RWPE1 (cell line): ENCODE data around the gene ARHGEF19.
A peak's percentile ranks its signal among the peaks of the same experiment; 100 is the strongest.
"Not testable (repeated sequence)": the region's sequence is repeated elsewhere in the genome, so short reads cannot be mapped to it uniquely, and the experiment has no call there.

Source experiments
- CTCF ChIA-PET: fragments of 350-600 bp; sonication (Branson Sonifier 250); formaldehyde crosslinking; extraction: SDS; loops from one replicate; lab custom pipeline; 2021; lab: Yijun Ruan, JAX
- POLR2A ChIA-PET: fragments of 400-600 bp; formaldehyde crosslinking; extraction: SDS; loops from one replicate; lab custom pipeline; 2020; ENCODE audit warnings: antibody characterized with exemption; ENCODE audit not compliant: low non-redundant PET; lab: Yijun Ruan, JAX
- DNase-seq: peaks from one replicate; pipeline ENCODE4 v3.0.0; 2012; ENCODE audit warnings: low spot score
- H3K27ac ChIP-seq: fragments of 450-650 bp; 2 replicates; pipeline ENCODE4 v1.5.1; 2017
- TF ChIP-seq, protein P1 (sequence below): fragments of 450-650 bp; conservative IDR thresholded peaks from 2 replicates; pipeline ENCODE4 v1.5.1; 2017; ENCODE audit warnings: low read depth, mild to moderate bottlenecking

ARHGEF19 gene

DNA sequence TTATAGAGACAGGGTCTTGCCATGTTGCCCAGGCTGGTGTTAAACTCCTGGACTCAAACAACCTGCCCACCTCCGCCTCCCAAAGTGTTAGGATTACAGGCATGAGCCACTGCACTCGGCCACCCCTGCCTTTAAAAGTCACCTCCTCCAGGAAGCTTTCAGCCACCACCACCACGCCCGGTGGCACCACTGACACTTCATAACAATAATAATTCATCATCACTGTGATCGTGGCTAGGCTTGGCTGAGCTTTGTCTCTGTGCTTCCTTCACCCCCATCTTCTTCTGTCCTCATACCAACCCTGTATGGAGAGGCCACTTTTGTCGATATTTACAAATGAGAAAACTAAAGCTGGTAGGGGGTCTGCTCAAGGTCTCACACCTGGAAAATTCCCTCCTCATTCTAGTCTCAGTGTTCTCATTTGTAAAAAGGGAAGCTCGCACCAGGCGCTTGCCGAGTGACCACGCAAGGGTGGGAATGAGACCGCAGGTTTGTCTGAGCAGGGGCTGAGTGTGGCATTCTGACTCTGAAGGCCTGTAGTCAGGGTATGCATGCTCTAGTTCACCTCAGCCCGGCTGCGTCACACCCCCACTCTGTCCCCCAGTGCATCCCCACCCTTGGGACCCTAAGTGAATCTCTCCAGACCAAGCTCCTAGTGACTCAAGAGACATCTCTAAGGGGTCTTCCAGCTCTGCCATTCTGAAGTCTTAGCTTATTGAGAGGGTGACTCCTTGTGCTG is 43.7 kb downstream of the ARHGEF19 start:
- CTCF ChIA-PET: interaction anchor here (0.5 to 0.7 kb wide), 2 partner anchors 87 to 904 kb away, joined by 3 to 4 read pairs; no protein-coding TSS in a partner anchor
- DNase-seq: no peak

DNA sequence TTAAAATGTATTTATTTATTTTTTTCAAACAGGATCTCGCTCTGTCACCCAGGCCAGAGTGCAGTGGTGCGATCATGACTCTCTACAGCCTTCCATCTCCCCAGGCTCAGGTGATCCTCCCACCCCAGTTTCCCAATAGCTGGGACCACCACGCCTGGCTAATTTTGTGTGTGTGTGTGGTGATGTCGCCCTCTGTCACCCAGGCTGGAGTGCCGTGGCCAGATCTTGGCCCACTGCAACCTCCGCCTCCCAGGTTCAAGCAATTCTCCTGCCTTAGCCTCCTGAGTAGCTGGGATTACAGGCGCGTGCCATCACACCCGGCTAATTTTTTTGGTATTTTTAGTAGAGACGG is 44.3 kb downstream of the ARHGEF19 start:
- POLR2A ChIA-PET, DNase-seq: not testable (repeated sequence)
- peak overlapping the region; percentile 78 for H3K27ac ChIP-seq
- CTCF ChIA-PET: interaction anchor here (0.7 to 1.0 kb wide), 2 partner anchors 86 to 89 kb away, joined by 4 read pairs; no protein-coding TSS in a partner anchor

More for the DNA sequence above, 43.7 kb downstream of the ARHGEF19 start:
- H3K27ac ChIP-seq: peak overlapping the region; percentile 78
- TF ChIP-seq, protein P1, sequence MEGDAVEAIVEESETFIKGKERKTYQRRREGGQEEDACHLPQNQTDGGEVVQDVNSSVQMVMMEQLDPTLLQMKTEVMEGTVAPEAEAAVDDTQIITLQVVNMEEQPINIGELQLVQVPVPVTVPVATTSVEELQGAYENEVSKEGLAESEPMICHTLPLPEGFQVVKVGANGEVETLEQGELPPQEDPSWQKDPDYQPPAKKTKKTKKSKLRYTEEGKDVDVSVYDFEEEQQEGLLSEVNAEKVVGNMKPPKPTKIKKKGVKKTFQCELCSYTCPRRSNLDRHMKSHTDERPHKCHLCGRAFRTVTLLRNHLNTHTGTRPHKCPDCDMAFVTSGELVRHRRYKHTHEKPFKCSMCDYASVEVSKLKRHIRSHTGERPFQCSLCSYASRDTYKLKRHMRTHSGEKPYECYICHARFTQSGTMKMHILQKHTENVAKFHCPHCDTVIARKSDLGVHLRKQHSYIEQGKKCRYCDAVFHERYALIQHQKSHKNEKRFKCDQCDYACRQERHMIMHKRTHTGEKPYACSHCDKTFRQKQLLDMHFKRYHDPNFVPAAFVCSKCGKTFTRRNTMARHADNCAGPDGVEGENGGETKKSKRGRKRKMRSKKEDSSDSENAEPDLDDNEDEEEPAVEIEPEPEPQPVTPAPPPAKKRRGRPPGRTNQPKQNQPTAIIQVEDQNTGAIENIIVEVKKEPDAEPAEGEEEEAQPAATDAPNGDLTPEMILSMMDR: no peak
- POLR2A ChIA-PET: interaction anchor here (0.8 kb wide), 1 partner anchor 14 kb away, joined by 4 read pairs; no protein-coding TSS in a partner anchor

DNA sequence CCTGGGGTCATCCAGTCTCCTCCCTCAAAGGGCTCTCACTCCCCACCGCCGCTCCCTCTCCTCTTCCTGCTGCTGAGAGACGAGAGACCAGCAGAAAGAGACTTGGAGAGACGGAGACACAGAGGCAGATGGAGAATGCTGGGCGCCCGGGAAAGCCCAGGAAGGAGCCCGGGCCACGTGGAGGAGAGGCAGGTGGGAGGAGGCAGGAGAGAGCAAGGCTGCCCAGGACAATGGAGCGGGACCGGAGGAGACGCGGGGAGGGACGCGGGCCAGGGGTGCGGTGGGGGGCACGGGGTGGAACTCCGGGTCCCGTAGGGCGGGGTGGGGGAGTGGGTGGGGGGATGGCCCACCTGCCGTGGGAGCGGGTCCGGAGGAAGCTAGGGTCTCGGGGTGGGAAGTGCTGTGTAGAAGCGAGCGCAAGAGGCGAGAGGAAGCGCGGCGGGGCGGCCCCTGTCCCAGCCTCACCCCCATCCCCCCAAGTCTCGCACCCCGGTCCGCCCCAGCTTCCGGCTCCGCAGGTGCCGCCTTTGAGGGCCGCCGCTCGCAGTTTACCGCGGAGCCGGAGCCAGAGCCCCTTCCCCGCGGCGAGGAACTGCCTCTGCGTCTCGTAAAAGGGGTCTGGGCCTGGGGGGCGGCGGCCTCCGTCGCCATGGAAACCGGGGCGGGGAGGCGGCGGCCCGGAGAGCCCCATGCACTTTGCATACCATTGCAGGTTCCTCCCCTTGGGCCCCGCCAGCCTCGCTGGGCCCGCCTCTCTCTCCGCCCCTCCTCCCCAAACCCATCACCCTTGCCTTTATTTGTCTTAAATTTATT is 44.9 kb downstream of the ARHGEF19 start:
- peak overlapping the region; percentile 78 for H3K27ac ChIP-seq
- TF ChIP-seq, protein P1: no peak
- ChIA-PET POLR2A (no interaction called here), CTCF (interaction anchor here (1.0 kb wide), 1 partner anchor 89 kb away, joined by 4 read pairs; no protein-coding TSS in a partner anchor)
- no peak for DNase-seq

DNA sequence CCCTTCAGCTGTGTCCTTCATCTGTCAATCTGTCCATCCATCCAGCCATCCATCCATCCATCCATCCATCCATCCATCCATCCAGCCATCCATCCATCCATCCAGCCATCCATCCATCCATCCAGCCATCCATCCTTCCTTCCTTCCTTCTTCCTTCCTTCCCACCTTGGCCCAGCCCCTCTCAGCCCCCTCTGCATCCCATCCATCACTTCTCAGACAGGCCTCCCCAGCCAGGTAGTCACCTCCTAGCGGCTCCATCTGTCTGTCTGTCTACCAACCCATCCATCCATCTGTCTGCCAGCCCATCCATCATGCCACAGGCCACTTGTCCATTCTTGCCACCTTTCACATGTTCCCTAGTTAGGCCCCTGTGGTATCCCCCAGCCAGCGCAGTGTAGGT is 46.3 kb downstream of the ARHGEF19 start:
- TF ChIP-seq, protein P1: no peak
- ChIA-PET POLR2A (no interaction called here), CTCF (no interaction called here)
- peak overlapping the region; percentile 78 for H3K27ac ChIP-seq
- no peak for DNase-seq

GRCh38 chr1:16165548-16165947 is 46.9 kb downstream of the ARHGEF19 start:
- no peak for DNase-seq
- ChIA-PET POLR2A (interaction anchor here (0.5 kb wide), 1 partner anchor 18 kb away, joined by 4 read pairs; no protein-coding TSS in a partner anchor), CTCF (no interaction called here)
- TF ChIP-seq, protein P1: no peak
- H3K27ac ChIP-seq: peak overlapping the region; percentile 72

DNA sequence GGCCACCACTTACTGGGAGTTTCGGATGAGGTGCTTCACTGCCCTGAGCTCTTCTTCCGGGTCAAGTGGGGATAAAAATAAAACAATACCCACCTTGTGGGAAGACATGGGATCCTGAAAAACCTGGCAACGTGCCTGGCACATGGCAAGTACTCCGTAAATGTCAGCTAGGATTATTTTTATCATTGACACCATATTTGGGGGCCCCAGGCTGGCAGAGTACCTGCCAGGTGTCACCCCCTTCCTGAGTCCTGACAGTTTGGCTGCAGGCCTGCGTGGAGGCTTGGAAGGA is 47.4 kb downstream of the ARHGEF19 start:
- peak overlapping the region; percentile 72 for H3K27ac ChIP-seq
- CTCF ChIA-PET: no interaction called here
- DNase-seq: no peak
- POLR2A ChIA-PET: interaction anchor here (0.5 kb wide), 1 partner anchor 19 kb away, joined by 4 read pairs; no protein-coding TSS in a partner anchor
- TF ChIP-seq, protein P1: no peak
